ENCODE results near the gene MFAP4. TPM values are rescaled to one million over a fixed set of nuclear protein-coding genes. Genes with fewer than 3 reads are reported as not detected.

The MFAP4 gene
- total and polyA plus RNA-seq, 12 donors = 7.2 to 84.5 (median 31.9) TPM

GRCh38 chr17:19385521-19385983 lies 1.4 kb downstream of the MFAP4 start:
- Histone ChIP-seq H3K27ac (peak overlapping the region; percentile 66 to 96 (median 73)), H3K4me1 (replicated peaks in 1 of 2) (peaks cover 38 to 64% of the 10 kb centered on the region in 2 donors), H3K9me3 (replicated peaks in 1 of 3) (no peaks in the 10 kb centered on the region), H3K27me3 (no peaks in the 10 kb centered on the region), H3K36me3 (replicated peaks in 1 of 2) (peaks cover 0 to 40% of the 10 kb centered on the region in 2 donors), H3K4me3 (no peak overlapping the region)
- DNase-seq = peak in 1 of 7 donors; percentile 5
- 80 to 91% (median 82%) methylated on average over 9 of the region's 9 CpGs for WGBS, 4 donors
- intact Hi-C loops (cut with DNase I) = no loop called here
- TF ChIP-seq POLR2A (IDR thresholded peaks at IDR 0.05) (no peak), CTCF (IDR thresholded peaks at IDR 0.05) (no peak)

- Histone ChIP-seq H3K27ac (peak overlapping the region in 3 of 5 donors; percentile 26 to 96 (median 91)), H3K9me3 (replicated peaks in 1 of 3) (no peaks in the 10 kb centered on the region), H3K4me3 (no peak overlapping the region), H3K27me3 (no peaks in the 10 kb centered on the region), H3K36me3 (replicated peaks in 1 of 2) (peaks cover 0 to 47% of the 10 kb centered on the region in 2 donors), H3K4me1 (replicated peaks in 1 of 2) (peaks cover 38 to 62% of the 10 kb centered on the region in 2 donors)
- DNase-seq = peak; percentile 65 to 93 (median 82)
- intact Hi-C loops (cut with DNase I) = no loop called here
- TF ChIP-seq CTCF (IDR thresholded peaks at IDR 0.05) (no peak), POLR2A (IDR thresholded peaks at IDR 0.05) (no peak)
- 45 to 72% (median 67%) methylated on average over 3 to 16 of the region's 16 CpGs for WGBS, 4 donors
These were observed 2.1 kb downstream of the MFAP4 start for GRCh38 chr17:19384723-19385391.

GRCh38 chr17:19383681-19384470 lies 3.1 kb downstream of the MFAP4 start:
- Histone ChIP-seq H3K4me3 (no peak overlapping the region), H3K27me3 (no peaks in the 10 kb centered on the region), H3K27ac (peak overlapping the region in 3 of 5 donors; percentile 26 to 96 (median 91)), H3K9me3 (replicated peaks in 1 of 3) (no peaks in the 10 kb centered on the region), H3K36me3 (replicated peaks in 1 of 2) (peaks cover 0 to 53% of the 10 kb centered on the region in 2 donors), H3K4me1 (replicated peaks in 1 of 2) (peaks cover 40 to 62% of the 10 kb centered on the region in 2 donors)
- intact Hi-C loops (cut with DNase I) = no loop called here
- TF ChIP-seq CTCF (IDR thresholded peaks at IDR 0.05) (no peak), POLR2A (IDR thresholded peaks at IDR 0.05) (no peak)
- WGBS, 4 donors = 79 to 94% (median 87%) methylated on average over 5 to 6 of the region's 6 CpGs
- DNase-seq = peak in 4 of 7 donors; percentile 12 to 51 (median 33)
